SK-N-SH (cell line): ENCODE measurements around the gene TMIGD2.

Experiments used
- EP300 ChIP-seq, 2 experiments: IDR thresholded peaks; 2 replicates each; pipeline versions ENCODE4 v1.4.0 to v1.6.1; 2012; ENCODE audit warnings: borderline replicate concordance in 1 of 2, low read depth in 1 of 2, low read length in 1 of 2
- EZH2phosphoT487 ChIP-seq: fragments of 200-600 bp; sonication (generic); IDR thresholded peaks from 2 replicates; pipeline ENCODE4 v1.6.1; 2017; ENCODE audit warnings: low read depth, mixed run types, mild to moderate bottlenecking, antibody characterized with exemption, moderate library complexity, borderline replicate concordance
- JUND ChIP-seq: IDR thresholded peaks from 2 replicates; pipeline ENCODE4 v1.4.0; 2012
- NRF1 ChIP-seq: IDR thresholded peaks from 2 replicates; pipeline ENCODE4 v1.6.1; 2012; ENCODE audit warnings: low read depth, mild to moderate bottlenecking, low read length
- TF ChIP-seq, protein P1 (sequence below): fragments of 200-600 bp; sonication (generic); IDR thresholded peaks from 2 replicates; pipeline ENCODE4 v1.6.1; 2017; ENCODE audit warnings: antibody characterized with exemption, mild to moderate bottlenecking, moderate library complexity
- TF ChIP-seq, protein P2 (sequence below): IDR thresholded peaks from 2 replicates; pipeline ENCODE4 v1.4.0; 2012; ENCODE audit warnings: low read depth

DNA sequence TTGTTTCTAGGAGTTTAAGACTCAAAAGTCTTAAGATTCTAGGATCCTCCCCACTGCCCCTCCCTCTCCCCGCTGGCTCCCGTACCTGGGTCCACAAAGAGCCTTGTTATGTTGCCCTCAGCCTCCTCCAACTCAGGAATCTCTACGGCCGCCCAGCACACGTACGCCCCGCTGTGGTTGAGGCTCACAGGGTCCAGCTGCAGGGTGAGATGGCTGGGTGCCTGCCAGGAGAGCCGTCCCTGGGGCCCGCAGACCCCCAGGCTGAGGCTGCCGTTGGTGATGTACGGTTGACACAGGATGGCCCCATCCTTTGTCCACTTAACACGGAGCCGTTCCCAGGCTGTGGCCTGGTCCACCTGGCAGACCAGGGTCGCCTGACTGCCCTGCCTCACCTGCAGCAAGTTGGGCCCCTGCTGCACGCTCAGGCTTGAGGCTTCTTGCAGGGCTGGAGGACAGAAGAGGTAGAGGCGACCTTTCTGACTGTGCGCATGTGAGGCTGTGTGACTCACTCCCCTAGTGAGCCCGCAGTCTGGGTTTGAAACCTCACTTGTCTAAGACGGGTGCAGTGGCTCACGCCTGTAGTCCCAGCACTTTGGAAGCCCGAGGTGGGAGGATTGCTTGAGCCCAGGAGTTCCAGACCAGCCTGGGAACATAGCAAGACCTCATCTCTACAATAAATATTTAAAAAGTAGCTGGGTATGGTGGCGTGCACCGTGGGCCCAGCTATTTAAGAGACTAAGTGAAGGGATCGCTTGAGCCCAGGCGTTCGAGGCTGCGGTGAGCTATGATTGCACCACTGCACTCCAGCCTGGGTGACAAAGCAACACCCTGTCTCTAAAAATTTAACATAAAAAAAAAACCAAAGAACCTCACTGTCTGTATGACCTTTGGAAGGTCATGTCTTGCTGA is 4.0 kb downstream of the TMIGD2 start:
- TF ChIP-seq, protein P1, sequence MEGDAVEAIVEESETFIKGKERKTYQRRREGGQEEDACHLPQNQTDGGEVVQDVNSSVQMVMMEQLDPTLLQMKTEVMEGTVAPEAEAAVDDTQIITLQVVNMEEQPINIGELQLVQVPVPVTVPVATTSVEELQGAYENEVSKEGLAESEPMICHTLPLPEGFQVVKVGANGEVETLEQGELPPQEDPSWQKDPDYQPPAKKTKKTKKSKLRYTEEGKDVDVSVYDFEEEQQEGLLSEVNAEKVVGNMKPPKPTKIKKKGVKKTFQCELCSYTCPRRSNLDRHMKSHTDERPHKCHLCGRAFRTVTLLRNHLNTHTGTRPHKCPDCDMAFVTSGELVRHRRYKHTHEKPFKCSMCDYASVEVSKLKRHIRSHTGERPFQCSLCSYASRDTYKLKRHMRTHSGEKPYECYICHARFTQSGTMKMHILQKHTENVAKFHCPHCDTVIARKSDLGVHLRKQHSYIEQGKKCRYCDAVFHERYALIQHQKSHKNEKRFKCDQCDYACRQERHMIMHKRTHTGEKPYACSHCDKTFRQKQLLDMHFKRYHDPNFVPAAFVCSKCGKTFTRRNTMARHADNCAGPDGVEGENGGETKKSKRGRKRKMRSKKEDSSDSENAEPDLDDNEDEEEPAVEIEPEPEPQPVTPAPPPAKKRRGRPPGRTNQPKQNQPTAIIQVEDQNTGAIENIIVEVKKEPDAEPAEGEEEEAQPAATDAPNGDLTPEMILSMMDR, result no peak
- TF ChIP-seq NRF1 (no peak), EZH2phosphoT487 (no peak), EP300 (IDR thresholded peaks at IDR 0.05; ENCODE audit: borderline replicate concordance in 1 of 2, low read depth in 1 of 2, low read length in 1 of 2) (no peak), JUND (no peak)
- TF ChIP-seq, protein P2, sequence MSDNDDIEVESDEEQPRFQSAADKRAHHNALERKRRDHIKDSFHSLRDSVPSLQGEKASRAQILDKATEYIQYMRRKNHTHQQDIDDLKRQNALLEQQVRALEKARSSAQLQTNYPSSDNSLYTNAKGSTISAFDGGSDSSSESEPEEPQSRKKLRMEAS, result no peak
